GM21619 (cell line): Measurements from ENCODE around the gene FOXJ1.
"Not testable (repeated sequence)": the region's sequence is repeated elsewhere in the genome, so short reads cannot be mapped to it uniquely, and the experiment has no call there.

ENCODE experiments used
- ATAC-seq: cut with Tn5 transposase; IDR thresholded peaks from one replicate; pipeline ENCODE4 v1.9.1; 2021; ENCODE audit not compliant: unreplicated experiment

Gene FOXJ1

GRCh38 chr17:76141212-76142038, at the start of gene FOXJ1:
TSS of gene FOXJ1 (minus strand) at chr17:76141245. CDS start at chr17:76140395, 850 bp downstream.
- peak; percentile 75 for ATAC-seq

- no peak for ATAC-seq
Observed at GRCh38 chr17:76189741-76190140, 48.7 kb upstream of the FOXJ1 start.

- no peak for ATAC-seq
Observed at GRCh38 chr17:76189247-76189646, 48.2 kb upstream of the FOXJ1 start.

- ATAC-seq: no peak
Observed at GRCh38 chr17:76188213-76189016, 47.4 kb upstream of the FOXJ1 start.

GRCh38 chr17:76186774-76187173, 45.7 kb upstream of the FOXJ1 start:
- not testable (repeated sequence) for ATAC-seq

- ATAC-seq: no peak
Observed at GRCh38 chr17:76184290-76184689, 43.2 kb upstream of the FOXJ1 start.

- ATAC-seq: peak; percentile 42
Observed at GRCh38 chr17:76182016-76182764, 41.1 kb upstream of the FOXJ1 start.

GRCh38 chr17:76179496-76180467, 38.7 kb upstream of the FOXJ1 start:
- no peak for ATAC-seq

GRCh38 chr17:76178124-76178523, 37.1 kb upstream of the FOXJ1 start:
- no peak for ATAC-seq

GRCh38 chr17:76176701-76177574, 35.9 kb upstream of the FOXJ1 start:
- ATAC-seq: no peak

GRCh38 chr17:76174037-76174436, 33.0 kb upstream of the FOXJ1 start:
- no peak for ATAC-seq

- no peak for ATAC-seq
Observed at GRCh38 chr17:76173474-76173873, 32.4 kb upstream of the FOXJ1 start.

GRCh38 chr17:76171706-76172105, 30.7 kb upstream of the FOXJ1 start:
- ATAC-seq: no peak

GRCh38 chr17:76170114-76170513, 29.1 kb upstream of the FOXJ1 start:
- no peak for ATAC-seq

- no peak for ATAC-seq
Observed at GRCh38 chr17:76166906-76167305, 25.9 kb upstream of the FOXJ1 start.

GRCh38 chr17:76166168-76166567, 25.1 kb upstream of the FOXJ1 start:
- no peak for ATAC-seq

GRCh38 chr17:76164331-76164730, 23.3 kb upstream of the FOXJ1 start:
- no peak for ATAC-seq

GRCh38 chr17:76163919-76164318, 22.9 kb upstream of the FOXJ1 start:
- no peak for ATAC-seq

GRCh38 chr17:76161619-76162266, 20.7 kb upstream of the FOXJ1 start:
- ATAC-seq: no peak
